Measurements from ENCODE around the gene NANOS3. TPM values are rescaled to one million over a fixed set of nuclear protein-coding genes. Genes with fewer than 3 reads are reported as not detected.

Gene NANOS3
- total RNA-seq, 2 experiments from 2014 or later = 2.3 TPM; not detected in 1

DNA sequence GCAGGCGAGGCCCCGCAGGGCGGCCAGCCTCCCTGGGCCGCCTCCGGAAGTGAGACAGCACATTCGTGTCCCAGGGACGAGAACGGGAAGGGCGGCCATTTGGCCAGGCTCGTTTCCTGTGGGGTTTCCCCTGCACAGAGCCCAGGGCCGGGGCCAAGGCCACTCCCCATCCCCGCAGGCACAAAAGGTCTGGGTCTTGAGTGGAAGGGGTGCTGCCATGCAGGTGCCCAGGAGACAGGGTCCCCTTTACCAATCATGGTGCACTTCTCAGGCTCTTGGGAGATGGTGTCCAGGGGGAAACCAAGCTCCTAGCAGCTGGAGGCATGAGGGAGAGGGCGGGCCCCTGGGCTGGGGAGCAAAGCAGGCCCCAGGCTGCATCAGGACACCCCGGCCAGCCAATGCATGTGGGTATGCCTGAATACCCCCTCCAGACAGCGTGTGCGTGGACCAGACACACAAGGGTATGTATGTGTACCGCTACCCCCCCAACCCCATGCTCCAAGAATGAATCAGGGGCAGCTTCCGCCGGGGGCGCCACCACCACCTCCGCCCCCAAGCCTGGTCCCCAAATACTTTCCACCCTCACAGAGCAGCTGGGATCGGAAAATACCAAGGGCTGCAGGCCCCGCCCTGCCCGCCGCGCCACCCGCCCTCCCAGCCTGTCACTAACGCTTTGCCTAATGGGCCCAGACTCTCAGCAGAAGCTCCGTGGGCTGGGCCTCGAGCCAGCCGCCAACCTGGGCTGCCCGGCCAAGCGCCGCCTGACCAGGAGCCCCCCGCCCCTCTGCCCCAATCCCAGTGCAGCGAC lies 37.6 kb upstream of the NANOS3 start:
- Mint-ChIP-seq H3K36me3 (peaks cover 27% of the 10 kb centered on the region), H3K4me3 (peak overlapping the region; percentile 95), H3K27ac (peak overlapping the region; percentile 96), H3K9me3 (no peaks in the 10 kb centered on the region), H3K27me3 (no peaks in the 10 kb centered on the region), H3K4me1 (peaks cover 28% of the 10 kb centered on the region)
- ATAC-seq (ENCODE audit: low read depth) (peak; percentile 42), DNase-seq (peak; percentile 82)
- POLR2A ChIA-PET = interaction anchor here (0.6 to 8.5 kb wide), 14 partner anchors 11 to 684 kb away, joined by 3 to 203 read pairs (median 4); partner anchors contain the start of genes C19orf53, RFX1 and ZSWIM4

DNA sequence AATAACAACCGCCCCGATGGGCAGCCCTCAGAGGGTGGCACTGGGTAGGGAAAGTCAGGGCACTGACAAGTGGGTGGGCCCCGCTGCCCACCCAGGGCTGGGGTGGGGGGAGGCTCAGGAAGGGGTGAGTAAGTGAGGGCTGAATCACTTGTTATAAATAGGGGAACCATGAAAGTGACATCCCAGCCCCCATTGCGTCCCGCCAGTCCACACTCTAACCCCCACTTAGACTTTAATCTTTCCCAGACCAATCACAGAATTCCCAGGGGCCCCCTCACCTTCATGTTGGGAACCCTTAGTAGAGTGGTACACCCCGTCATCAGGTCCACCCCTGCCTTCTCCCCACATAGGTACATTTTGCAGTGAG lies 37.0 kb upstream of the NANOS3 start:
- Mint-ChIP-seq H3K36me3 (peaks cover 24% of the 10 kb centered on the region), H3K4me1 (peaks cover 31% of the 10 kb centered on the region), H3K27ac (peak overlapping the region; percentile 96), H3K4me3 (peak overlapping the region; percentile 95), H3K27me3 (no peaks in the 10 kb centered on the region), H3K9me3 (no peaks in the 10 kb centered on the region)
- DNase-seq (no peak), ATAC-seq (ENCODE audit: low read depth) (no peak)
- POLR2A ChIA-PET = interaction anchor here (0.7 to 8.5 kb wide), 12 partner anchors 10 to 685 kb away, joined by 3 to 203 read pairs (median 6); partner anchors contain the start of genes C19orf53, RFX1 and ZSWIM4

DNA sequence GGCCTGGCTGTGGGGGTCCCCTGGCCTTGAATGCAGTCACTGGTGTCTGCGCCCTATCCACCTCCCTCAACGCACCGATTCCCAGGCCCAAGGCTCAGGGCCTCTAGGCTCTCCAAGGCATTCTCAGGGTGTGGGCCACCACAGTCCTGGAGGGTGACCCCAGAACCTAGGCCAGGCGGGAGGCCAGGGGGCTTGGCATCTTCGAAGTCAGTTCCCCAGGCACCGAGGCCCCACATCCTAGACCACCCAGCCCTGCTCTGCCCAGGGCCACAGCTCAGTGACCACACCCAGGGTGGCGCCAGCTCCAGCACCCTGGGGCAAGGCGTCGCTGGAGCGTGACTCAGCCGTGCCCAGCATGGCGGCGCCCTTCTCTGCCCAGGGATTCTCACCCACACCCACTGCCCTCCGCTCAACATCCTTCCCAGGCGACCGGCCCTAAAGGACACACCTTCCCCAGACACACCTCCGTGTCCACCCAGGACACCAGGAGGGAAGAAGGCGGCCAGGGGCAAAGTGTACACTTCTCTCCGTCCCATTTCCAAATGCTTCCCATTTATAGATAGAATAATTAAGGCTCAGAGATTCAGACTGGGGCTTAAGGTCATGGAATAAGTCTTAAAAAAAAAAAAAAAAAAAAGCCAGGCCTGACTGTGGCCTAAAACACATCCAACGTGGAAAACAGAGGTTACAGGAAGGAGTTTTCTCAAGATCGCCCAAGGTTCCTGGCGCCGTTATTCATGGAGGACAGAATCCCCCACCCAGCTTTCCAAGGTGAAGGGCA lies 36.4 kb upstream of the NANOS3 start:
- H3K36me3 Mint-ChIP-seq = peaks cover 19% of the 10 kb centered on the region

DNA sequence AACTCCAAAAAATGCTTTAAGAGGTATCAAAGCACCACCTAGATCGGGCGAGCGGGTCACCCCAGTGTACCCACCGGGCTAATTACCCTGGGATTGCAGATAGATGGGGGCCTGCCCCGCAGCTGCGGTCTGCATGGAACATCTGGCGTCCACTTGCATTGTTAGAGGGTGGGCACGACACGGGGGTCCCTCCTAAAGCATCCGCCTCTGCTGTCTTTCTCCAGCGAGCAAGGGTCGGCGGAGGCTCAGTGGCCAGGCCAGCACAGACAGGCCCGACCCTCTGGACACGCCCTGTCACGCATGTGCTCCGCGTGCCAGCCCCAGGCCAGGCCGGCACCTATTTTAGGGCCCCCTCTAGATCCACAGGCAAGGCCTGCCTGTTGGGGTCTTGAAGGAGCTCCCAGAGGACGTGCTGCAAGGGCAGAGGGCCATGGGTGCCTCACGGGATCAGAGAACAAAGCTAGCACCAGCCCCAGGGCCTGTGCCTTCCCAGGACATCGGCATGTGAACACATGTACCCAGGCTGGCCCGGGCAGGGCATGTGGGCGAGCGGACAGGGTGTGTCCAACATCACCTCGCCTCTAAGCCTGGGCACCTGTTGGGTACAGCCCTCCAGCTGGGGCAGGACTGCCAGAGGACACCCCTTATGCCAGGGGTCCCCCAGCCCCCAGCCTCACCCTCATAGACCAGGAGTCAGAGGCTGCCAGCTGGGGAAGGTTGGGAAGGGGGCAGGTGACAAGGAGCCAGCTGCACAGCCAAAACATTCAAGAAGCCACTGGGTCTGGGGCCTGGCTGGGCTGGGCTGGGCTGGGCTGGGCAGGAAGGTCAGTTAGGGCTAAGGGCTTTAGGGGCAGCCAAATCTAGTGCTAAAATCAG lies 35.6 kb upstream of the NANOS3 start:
- Mint-ChIP-seq H3K4me1 (peaks cover 39% of the 10 kb centered on the region), H3K4me3 (peak overlapping the region; percentile 95), H3K27ac (peak overlapping the region; percentile 96), H3K9me3 (no peaks in the 10 kb centered on the region), H3K36me3 (peaks cover 14% of the 10 kb centered on the region), H3K27me3 (no peaks in the 10 kb centered on the region)
- POLR2A ChIA-PET = interaction anchor here (0.5 to 3.7 kb wide), 10 partner anchors 14 to 540 kb away, joined by 3 to 33 read pairs (median 5); partner anchors contain the start of genes ADGRE5, C19orf53, MRI1 and ZSWIM4
- peak; percentile 61 for DNase-seq
- ATAC-seq (ENCODE audit: low read depth) = no peak

More for the DNA sequence above, 36.4 kb upstream of the NANOS3 start:
- POLR2A ChIA-PET = interaction anchor here (0.9 to 8.5 kb wide), 12 partner anchors 10 to 669 kb away, joined by 3 to 203 read pairs (median 7); partner anchors contain the start of genes C19orf53, RFX1 and ZSWIM4
- DNase-seq (peak; percentile 55), ATAC-seq (ENCODE audit: low read depth) (no peak)
- Mint-ChIP-seq H3K4me3 (peak overlapping the region; percentile 95), H3K27ac (peak overlapping the region; percentile 96), H3K9me3 (no peaks in the 10 kb centered on the region), H3K27me3 (no peaks in the 10 kb centered on the region), H3K4me1 (peaks cover 34% of the 10 kb centered on the region)

DNA sequence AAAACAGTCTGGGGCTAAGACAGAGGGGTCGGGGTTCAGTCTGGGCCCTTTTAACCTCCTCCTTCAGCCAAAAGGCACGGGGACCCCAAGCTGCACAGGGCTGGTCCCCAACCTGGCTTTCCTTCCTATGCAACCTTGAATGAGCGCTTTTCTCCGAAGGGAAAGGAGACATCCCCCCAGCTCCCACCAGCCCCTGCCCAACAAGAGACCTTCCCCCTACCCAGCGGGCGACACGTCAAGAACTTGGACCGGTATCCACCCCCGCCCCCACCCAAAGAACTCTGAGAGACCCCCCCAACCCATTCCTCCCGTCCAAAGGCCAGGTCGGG lies 35.0 kb upstream of the NANOS3 start:
- POLR2A ChIA-PET = interaction anchor here (0.5 to 3.7 kb wide), 9 partner anchors 14 to 540 kb away, joined by 3 to 33 read pairs (median 4); partner anchors contain the start of genes ADGRE5, MRI1 and ZSWIM4
- Mint-ChIP-seq H3K27me3 (no peaks in the 10 kb centered on the region), H3K36me3 (peaks cover 14% of the 10 kb centered on the region), H3K27ac (peak overlapping the region; percentile 96), H3K4me1 (peaks cover 44% of the 10 kb centered on the region), H3K9me3 (no peaks in the 10 kb centered on the region), H3K4me3 (peak overlapping the region; percentile 95)
- DNase-seq (peak; percentile 42), ATAC-seq (ENCODE audit: low read depth) (no peak)

DNA sequence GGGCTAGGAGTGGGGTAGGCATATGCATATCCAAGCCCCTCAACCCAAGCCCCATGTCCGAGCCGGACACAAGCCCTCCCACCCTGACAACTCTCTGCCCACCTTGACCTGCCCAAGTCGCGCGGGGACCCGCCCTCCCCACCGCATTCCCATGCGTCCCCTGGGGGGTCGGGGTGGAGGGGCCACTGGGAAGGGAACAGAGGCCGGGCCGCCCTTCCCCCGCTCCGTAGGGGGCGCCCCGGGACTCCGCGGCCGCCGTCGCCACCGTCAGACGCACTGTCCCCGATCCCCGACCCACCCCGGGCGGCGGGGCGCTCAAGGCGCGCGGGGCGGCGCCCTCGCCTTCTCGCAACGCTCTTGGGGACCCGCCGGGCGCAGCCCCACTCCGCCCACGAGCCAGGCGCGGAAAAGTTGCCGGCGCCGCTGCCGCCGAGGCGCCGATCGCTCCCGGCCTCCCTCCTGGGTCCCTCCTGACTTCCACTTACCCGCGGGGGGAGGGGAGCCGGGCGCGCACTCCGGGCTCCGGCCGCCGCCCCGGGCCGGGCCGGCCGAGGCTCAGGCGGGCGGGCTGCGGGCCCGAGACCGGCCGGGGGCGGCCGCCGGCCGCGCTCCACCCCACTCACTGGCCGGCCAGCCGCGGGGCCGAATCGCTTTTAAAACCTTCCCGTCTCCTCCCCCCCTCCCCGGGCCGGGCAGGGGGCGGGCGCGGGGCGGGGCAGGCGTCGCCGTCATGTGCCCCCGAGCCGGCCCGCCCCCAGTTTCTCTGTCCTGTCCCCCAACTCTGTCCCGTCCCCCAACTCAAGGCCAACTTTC lies 34.4 kb upstream of the NANOS3 start:
- H3K27me3 Mint-ChIP-seq = no peaks in the 10 kb centered on the region
- H3K27ac Mint-ChIP-seq = peak overlapping the region; percentile 96
- ATAC-seq (ENCODE audit: low read depth) (peak; percentile 8), DNase-seq (peak; percentile 84)
- H3K4me1 Mint-ChIP-seq = peaks cover 39% of the 10 kb centered on the region
- POLR2A ChIA-PET = interaction anchor here (0.5 to 3.7 kb wide), 4 partner anchors 15 to 94 kb away, joined by 3 to 33 read pairs (median 5); partner anchors contain the start of gene ZSWIM4
- peak overlapping the region; percentile 95 for H3K4me3 Mint-ChIP-seq
- no peaks in the 10 kb centered on the region for H3K9me3 Mint-ChIP-seq
- peaks cover 14% of the 10 kb centered on the region for H3K36me3 Mint-ChIP-seq

DNA sequence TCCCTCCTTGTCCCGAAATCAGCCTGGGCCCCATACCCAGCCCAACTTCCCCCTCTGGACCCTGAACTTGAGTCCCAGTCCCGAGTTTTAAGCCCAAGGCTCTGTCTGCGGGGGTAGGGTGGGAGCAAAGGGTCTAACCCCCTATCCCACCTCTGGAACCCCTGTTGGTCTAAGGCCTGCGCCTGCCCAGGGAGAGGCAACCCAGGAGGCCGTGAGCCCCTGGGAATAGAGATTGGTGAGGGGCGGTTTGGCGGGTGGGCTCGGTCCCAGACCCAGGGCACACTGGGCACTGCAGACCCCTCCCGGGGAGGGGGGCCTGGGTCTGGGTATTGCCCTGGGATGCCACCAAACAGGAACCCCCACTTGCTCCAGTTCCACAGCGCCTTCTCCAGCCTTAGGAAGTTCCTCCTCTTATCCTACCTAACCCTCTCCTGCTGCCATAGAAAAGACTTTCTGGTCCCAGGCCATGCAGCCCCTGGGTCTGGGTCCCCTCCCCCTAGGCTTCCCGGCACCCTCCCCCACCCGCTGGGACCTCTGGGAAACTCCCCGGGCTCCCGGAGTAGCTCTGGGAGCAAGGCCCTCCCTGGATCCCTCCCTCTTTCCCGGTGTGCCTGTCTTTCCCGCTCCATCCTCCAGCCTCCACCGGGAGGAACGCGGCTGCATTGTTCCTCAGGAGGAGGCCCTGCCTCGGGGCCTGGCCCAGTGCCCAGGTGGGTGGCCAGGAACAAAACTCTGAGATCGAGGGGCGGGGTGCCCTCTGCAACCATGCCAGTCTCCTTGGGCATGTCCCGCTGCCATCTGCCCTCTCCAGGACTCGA lies 33.6 kb upstream of the NANOS3 start:
- DNase-seq = no peak
- Mint-ChIP-seq H3K27ac (peak overlapping the region; percentile 96), H3K27me3 (no peaks in the 10 kb centered on the region), H3K9me3 (no peaks in the 10 kb centered on the region), H3K4me1 (peaks cover 36% of the 10 kb centered on the region), H3K36me3 (peaks cover 14% of the 10 kb centered on the region), H3K4me3 (peak overlapping the region; percentile 92)
- ATAC-seq (ENCODE audit: low read depth) = no peak
- POLR2A ChIA-PET = no interaction called here

DNA sequence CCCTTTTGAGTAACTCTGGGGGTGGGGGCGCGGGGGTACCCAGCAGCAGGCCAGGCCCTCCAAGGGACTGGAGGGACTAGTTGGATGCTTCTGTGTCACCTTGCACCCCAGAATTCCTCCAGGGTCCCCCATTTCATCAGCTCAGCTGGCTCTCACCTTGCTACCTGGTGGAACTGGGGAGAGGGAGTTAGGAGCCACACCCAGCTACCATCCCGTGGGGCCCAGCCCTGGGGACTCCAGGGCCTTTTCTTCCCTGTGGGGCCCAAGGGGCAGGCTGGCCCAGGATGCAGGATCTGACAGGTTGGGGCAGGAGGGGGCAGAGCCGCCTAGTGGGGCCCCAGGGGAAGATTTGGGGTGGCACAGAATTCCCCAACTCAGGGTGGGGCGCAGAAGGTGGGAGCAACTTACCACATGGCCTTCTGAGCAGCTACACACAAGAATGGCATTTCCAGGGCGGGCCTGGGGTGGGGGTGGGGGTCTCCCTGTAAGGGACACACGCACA lies 32.8 kb upstream of the NANOS3 start:
- POLR2A ChIA-PET = no interaction called here
- Mint-ChIP-seq H3K4me3 (peak overlapping the region; percentile 25), H3K9me3 (no peaks in the 10 kb centered on the region), H3K4me1 (peaks cover 34% of the 10 kb centered on the region), H3K36me3 (peaks cover 13% of the 10 kb centered on the region), H3K27ac (peak overlapping the region; percentile 61), H3K27me3 (no peaks in the 10 kb centered on the region)
- ATAC-seq (ENCODE audit: low read depth) (no peak), DNase-seq (no peak)

DNA sequence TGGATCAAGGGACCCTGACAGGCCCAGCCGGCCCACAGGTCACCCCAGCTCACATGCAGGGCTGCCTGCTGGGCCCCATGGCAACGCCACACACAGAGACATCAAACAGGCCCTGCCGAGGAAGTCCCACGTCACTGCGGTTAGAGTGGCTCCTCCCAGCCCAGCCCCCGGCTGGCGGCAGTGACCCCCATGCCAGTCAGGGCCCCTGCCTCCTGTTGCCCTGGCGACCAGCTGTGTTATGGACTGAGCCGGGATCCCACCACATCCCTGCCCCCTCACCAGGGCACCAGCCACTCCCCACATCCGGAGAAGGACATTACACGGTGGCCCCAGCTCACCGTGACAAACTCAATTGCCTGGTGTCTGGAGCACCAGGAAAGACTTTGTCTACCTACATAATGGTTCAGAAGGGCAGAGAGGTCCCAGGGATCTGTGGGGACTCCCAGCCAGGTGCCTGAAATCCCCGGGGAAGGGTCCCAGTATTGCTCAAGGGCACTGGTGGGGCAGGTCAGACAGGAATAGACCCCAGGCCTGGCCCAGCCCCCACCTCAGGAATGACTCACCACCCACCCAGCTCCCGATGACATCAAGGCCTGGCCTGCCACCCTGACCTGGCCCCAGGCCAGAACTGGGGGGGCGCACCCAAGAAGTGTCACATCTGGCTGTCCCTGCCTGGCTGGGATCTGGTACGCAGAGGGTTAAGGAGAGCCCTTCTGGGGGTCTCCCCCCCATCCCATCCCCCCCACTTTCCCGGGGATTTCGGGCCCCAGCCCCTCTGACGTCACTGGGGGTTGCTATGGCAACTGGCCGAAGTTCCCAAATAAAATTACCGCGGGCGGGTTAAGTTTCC lies 30.2 kb upstream of the NANOS3 start:
- no peaks in the 10 kb centered on the region for H3K9me3 Mint-ChIP-seq
- POLR2A ChIA-PET = interaction anchor here (0.5 to 9.8 kb wide), 20 partner anchors 9 to 1586 kb away, joined by 3 to 203 read pairs (median 4); partner anchors contain the start of genes C19orf53, DCAF15, MRI1 and ZSWIM4
- DNase-seq = peak; percentile 93
- H3K27ac Mint-ChIP-seq = peak overlapping the region; percentile 96
- H3K4me1 Mint-ChIP-seq = peaks cover 35% of the 10 kb centered on the region
- H3K27me3 Mint-ChIP-seq = no peaks in the 10 kb centered on the region
- H3K4me3 Mint-ChIP-seq = peak overlapping the region; percentile 78
- ATAC-seq (ENCODE audit: low read depth) = peak; percentile 53
- H3K36me3 Mint-ChIP-seq = peaks cover 3% of the 10 kb centered on the region
